Measurements from ENCODE around the gene IL19.

The IL19 gene

DNA sequence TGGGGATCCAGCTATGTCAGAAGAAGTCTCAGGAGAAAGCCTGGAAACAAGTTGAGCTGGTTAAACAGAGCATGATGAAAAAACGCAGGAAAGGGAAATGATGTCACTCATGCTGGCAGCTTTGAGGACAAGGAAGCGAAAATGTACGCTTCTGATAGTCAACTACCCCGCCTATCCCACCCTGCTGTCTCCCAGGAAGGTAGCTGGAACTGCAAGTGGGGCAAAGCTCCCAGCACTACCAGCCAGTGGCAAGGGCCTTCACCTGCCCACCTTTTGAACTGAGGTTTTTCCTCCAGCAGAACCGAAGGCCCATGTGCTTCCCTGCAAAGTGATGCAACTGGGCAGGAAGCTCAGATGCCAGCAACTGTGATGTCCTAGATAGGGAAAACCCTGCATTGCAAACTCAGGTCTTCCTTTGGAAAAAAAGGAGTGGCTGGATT is 88.5 kb downstream of the IL19 start:
- DNase-seq (ENCODE audit: low spot score) = no peak

DNA sequence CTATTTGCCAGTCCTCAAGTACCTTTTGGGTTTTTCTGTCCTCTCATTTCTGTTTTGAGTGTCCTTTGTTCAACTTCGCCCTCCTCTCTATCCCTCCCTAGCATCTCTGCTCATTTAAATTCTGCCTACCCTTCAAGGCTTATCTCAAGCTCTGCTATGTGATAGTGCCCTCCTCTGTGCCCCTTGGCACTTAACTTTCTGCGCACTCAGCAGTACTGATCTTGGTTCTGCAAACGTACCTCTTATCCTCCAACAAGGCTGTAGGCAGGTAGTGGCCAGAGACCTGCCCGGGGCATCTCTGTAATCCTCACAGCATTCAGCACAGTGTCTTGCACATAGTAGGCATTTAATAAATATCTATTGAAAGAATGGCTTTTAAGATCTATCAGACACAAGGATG is 89.6 kb downstream of the IL19 start:
- no peak for DNase-seq (ENCODE audit: low spot score)

DNA sequence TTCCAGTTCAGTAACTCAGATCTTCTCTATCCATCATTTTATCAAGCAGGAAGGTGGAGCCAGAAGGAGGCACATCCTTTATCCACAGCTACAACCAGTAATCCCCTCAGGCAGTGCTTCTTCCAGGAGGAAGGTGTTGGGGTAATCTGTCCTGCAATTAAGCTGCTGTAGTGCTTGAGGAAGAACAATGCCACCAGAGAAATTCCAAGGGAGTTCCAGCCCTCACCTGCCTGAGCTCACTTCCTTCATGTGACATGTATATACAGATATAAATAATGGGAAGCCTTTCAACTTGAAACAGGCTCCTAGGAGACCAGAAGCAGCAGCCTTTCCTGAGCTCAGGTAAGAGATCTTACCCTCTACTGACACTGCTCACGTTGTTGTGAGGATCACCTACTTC is 92.7 kb downstream of the IL19 start:
- DNase-seq (ENCODE audit: low spot score) = no peak

DNA sequence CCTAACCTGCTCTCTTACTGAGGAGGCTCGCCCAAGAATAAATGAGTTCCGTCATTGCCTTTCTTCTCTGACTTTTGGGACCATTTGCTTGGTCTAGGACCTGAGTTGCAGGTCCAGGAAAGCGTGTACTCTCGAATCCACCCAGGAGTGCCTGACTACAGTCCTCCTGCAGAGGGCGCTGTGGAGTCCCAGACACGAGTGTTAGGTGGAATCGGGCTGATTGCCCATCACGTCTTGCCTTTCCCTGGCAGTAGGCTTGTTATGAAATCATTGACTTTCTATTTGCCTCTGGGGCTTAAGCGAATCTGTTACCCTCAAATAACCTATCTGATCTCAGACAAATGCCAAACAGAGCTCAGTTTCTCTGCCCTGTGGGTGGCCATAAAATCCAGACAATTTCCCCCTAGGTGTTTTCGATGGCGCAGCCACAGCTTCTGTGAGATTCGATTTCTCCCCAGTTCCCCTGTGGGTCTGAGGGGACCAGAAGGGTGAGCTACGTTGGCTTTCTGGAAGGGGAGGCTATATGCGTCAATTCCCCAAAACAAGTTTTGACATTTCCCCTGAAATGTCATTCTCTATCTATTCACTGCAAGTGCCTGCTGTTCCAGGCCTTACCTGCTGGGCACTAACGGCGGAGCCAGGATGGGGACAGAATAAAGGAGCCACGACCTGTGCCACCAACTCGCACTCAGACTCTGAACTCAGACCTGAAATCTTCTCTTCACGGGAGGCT is 94.5 kb downstream of the IL19 start, which contains the start of gene IL20:
IL20 (plus strand) TSS at position 685 of the 733 bp plus-strand sequence. CDS start 230 bp downstream, outside the sequence.
- peak; percentile 5 for DNase-seq (ENCODE audit: low spot score)

DNA sequence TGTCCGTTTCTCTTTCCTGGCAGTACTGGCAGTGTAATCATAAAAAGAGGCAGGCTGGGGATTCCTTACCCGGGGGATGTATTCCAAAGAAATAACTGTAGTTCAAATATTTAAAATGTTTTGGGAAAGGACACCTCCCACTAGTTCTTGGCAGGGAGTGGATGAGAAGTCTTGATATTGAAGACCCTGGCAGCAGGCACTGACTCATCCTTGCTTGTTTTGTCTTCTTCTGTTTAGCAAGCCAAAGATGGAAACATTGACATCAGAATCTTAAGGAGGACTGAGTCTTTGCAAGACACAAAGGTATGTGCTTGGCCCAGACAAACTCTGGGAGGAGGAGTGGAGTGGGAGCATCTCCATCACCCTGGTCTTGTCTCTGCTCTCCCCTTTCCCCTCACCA is 95.5 kb downstream of the IL19 start:
- DNase-seq (ENCODE audit: low spot score) = no peak

DNA sequence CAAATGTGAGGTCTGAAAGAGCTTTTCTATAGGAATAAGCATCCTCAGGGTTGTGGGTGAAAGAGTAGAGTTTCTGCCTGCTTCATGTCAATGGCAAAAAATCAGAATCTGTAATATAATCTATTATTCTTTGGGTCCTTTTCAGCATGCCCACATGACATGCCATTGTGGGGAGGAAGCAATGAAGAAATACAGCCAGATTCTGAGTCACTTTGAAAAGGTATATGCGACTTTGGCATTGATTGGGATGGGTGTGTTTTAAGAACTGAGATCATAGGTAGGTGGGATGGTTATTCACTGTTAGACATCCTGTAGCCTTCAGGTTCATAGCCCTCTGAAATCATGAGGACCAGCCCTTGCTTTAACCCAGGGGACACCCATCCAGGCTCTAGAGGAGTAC is 96.7 kb downstream of the IL19 start:
- DNase-seq (ENCODE audit: low spot score) = no peak

DNA sequence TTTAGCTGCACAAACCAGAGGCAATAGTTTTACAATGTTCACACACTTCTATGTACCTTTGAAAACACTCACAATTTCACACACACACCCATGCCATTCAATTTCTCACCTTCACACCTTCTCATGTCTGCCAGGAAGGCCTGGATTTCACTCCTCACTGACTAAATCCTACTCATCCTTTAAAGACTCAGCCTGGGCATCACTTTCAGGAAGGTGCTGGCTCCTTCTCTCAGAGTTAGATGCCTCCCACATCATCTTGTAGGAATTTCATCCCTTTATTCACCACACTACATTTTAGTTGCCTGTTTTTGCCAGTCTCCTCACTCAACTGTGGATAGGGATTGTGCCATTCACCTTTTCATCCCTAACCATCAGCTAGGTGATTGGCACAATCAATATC is 97.1 kb downstream of the IL19 start:
- DNase-seq (ENCODE audit: low spot score) = no peak

DNA sequence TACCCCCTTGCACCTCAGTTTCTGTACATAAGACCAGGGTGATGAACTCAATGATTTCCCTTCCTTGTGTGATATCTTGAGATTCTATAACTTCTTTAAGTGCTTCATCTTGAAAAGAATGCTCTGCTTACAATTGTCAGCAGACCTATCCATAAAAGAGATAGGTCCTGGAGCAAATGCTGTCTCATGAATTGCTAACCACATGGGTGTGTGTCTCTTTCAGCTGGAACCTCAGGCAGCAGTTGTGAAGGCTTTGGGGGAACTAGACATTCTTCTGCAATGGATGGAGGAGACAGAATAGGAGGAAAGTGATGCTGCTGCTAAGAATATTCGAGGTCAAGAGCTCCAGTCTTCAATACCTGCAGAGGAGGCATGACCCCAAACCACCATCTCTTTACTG is 97.7 kb downstream of the IL19 start:
- no peak for DNase-seq (ENCODE audit: low spot score)

DNA sequence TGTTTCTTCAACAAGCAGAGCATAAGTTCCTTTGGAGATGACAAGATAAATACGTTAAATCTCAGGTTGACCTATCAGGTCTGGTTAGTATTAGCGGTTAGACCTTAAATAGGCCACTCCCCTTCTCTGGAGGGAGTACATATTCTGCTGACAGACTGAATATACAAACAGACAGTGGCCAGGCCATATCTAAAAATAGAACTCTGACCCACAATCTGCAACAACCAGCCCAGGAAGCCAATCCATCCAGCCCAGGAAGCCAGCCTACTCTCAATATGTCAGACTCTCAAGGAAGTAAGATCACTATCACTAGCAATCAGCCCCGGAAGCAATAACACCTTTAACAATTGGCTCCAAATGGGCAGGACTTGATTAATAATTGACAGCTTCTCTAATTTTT is 101.6 kb downstream of the IL19 start:
- no peak for DNase-seq (ENCODE audit: low spot score)

DNA sequence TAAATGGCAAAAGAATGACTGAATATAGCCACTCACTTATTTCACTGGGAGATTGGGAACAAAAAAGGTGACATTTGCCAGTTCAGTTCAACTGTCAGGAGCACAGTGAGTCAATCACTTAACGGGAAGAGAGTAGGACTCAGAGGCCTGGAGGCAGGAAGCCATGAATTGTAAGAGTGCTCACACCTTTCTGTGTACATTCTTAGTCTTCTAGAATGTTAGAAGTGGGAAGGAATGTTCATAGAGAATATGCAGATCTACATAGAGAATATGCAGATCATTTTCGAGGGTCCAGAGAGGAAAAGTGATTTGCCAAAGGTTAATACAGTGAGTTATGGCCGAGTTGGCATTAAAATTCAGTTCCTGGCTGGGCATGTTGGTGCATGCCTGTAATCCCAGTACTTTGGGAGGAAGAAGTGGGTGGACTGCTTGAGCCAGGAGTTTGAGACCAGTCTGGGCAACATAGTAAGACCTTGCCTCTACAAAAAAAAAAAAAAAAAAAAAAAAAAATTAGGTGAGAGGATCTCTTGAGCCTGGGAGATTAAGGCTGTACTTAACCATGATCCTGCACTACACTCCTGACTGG is 103.1 kb downstream of the IL19 start:
- DNase-seq (ENCODE audit: low spot score) = no peak

DNA sequence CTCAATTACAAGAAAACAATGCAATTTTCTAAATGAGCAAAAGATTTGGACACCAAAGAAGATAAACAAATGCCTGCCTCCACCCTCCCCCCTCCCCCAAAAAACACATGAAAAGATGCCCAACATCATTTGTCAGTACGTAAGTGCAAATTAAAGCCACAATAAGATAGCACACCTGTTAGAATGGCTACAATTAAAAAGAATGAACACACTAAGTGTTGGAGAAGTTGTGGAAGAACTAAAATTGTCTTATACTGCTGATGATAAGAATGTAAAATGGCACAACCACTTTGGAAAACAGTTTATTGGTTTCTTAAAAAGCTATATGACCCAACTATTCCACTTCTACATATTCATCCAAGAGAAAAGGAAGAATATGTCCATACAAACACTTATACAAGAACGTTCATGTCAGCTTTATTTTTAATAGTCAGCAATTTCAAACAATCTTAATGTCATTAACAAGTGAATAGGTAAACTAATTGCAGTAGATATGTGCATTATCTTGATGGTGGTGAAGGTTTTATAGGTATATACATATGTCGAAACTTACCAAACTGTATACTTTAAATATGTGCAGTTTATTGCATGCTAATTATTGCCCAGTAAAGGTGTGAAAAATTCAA is 105.3 kb downstream of the IL19 start:
- no peak for DNase-seq (ENCODE audit: low spot score)

DNA sequence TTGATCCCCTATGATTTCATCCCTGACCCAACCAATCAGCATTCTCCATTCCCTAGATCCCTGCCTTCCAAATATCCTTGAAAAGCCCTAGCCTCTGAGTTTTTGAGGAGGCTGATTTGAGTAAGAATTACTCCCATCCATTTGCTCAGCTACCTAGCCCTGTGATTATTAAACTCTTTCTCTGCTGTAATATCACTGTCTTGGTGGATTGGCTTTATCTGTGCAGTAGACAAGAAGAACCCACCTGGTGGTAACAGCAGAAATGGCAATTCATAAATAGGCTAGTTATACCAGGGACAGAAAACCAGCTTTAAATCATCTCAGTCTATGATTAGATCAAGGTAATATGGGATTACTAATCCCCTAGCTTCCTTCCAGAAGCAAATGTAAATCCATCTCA is 107.9 kb downstream of the IL19 start:
- no peak for DNase-seq (ENCODE audit: low spot score)

DNA sequence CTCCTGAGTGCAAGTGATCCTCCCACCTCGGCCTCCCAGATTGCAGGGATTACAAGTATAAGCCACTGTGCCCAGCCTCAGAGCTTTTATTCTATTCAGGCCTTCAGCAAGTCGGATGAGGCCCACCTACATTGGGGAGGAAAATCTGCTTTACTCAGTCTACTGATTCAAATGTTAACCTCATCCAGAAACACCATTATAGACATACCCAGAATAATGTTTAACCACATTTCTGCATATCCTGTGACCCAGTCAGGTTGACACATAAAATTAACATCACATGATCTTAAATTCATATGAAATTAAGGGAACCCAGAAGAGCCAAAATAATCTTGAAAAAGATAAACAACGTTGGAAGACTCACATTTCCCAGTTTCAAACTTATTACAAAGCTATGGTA is 109.7 kb downstream of the IL19 start:
- DNase-seq (ENCODE audit: low spot score) = no peak

DNA sequence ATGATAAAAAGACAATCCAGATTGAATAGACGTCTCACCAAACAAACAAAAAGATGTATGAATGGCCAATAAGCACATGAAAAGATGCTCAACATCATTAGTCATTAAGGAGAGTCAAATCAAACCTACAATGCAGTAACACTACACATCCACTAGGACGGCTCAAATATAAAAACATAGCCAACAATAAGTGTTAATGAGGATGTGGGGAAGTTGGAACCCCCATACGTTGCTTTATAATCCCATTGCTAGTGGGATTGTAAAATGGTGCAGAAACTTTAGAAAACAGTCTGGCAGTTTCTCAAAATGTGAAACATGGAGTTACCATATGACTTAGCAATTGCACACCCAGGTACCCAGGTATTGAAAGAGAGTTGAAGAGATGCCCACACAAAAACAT is 112.0 kb downstream of the IL19 start:
- no peak for DNase-seq (ENCODE audit: low spot score)

DNA sequence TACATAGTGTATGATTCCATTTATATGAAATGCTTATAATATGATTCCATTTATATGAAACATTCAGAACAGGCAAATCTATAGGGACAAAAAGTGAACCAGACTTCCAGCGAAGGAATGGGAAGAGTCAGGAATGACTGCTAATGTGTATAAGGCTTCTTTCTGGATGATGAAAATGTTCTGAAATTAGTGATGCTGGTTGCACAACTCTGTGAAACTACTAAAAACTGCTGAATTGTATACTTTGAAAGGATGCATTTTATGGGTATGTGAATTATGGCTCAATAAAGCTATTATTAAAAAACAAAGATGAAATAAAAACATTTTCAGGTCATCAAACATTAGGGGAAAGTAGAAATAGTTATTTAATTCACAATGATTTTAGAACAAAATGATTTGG is 112.6 kb downstream of the IL19 start:
- DNase-seq (ENCODE audit: low spot score) = no peak

DNA sequence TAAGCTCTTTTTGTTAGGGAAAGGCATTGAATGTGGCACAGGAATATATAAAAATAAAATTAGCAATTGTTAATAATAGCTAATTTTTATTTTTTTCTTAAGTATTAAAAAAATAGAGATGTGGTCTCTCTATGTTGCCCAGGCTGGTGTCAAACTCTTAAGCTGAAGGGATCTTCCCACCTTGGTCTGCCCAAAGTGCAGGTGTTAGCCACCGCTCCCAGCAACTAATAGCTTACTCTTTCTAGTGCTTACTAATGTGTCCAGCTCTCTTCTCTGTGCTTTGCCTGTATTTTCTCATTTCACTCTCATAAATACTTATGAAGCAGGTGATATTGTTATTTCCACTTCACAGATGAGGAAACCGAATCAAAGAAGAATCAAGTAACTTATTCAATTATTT is 113.3 kb downstream of the IL19 start:
- DNase-seq (ENCODE audit: low spot score) = no peak

DNA sequence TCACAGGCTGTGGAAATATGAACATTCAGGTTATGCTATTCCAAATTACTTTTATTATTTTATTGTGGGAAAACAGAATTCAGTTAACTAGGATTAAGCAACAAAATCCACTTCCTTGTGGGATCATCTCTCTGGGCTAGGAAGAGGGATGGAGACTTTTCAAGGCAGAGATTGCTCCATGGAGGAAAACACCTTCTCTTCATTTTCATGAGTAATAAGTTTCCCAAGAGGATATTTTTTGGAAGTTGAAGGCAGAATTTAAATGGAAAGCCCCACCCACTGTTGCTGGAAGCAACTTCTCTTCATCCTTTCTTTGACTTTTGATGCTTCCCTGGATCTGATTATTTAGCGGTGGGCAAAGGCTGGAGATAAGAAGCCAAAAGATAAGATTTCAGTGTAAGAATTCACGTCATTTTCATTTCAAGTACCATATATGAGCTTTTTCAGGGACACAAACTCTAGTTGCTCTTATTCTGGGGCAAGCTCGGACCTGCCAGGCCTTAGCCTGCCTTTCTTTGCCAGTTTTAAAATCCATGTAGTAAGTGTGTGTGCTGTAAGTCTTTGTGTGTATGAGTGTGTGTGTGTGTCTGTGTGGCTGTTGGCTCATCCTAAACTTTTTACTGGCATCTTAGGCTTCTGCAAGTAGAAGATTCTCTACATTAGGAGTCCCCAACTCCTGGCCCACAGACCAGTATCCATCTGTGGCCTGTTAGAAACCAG is 114.9 kb downstream of the IL19 start:
- no peak for DNase-seq (ENCODE audit: low spot score)

DNA sequence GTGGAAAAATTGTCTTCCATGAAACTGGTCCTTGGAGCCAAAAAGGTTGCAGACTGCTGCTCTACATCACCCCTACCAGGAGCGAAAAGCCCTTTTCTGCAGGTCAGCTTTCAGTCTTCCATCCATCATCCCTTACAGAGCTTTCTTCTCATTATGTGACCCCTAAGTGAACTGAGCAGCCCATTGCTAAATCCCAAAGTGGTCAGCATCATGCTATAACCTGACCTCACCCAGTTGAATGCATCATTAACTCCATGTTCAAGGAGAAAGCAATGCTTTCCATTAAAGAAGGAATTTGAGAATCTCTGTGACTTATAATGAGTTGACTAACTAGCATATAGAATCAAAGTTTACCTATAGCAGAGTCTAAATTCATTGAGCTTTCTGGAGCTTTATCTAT is 116.3 kb downstream of the IL19 start:
- DNase-seq (ENCODE audit: low spot score) = no peak

DNA sequence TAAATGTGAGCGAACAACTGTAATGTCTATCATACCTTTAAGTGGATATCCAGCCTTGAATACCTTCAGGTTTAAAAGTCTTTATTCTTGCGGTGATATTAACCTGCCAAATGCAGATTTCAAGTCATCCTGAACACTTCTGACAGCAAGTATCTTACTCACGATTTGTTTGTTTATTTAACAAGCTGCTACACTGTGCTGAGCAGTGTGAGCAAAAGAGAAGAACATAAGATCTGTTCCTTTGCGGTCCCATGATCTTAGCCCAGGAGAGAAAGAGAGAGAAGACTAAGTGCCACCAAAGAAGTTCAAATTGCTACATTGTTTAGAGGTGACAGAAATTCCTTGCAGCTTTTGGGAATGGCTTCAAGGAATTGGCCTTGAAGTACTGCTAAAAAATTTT is 117.1 kb downstream of the IL19 start:
- DNase-seq (ENCODE audit: low spot score) = no peak

DNA sequence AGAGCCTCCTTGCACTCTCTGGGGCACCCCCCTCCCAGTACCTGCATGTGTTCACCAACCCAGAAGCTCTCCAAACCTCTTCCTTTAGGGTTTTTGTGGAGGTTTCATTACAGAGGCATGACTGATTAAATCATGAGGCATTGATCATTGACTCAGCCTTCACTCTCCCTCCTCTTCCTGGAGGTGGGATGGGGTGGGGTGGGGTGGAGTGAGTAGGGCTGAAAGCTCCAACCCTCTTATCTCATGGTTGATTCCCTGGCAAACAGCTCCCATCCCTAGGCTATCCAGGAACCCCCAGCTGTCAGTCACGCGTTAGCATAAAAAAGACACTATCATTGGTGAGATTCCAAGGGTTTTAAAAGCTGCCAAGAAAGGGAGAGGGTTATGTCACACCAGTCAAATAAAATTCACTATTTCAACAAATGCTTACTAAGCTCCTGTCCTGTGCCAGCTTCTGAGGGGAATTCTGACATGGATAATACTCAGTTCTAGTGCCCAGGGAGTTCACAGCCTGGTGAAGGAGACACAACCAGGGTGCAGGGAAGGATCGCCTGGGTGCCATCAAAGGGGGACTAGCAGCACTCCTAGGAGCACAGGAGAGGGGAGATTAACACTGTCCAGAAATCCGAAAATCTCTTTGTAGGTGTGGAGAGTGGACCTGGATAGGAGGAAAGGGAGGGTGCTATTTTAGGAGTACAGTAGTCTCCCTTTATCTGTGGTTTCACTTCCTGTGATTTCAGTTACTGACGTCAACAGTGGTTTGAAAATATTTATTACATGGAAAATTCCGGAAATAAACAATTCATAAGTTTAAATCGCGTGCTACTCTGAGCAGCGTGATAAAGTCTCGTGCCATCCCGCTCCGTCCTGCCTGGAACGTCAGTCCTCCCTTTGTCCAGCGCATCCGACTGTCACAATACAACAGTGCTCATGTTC is 119.8 kb downstream of the IL19 start:
- no peak for DNase-seq (ENCODE audit: low spot score)

DNA sequence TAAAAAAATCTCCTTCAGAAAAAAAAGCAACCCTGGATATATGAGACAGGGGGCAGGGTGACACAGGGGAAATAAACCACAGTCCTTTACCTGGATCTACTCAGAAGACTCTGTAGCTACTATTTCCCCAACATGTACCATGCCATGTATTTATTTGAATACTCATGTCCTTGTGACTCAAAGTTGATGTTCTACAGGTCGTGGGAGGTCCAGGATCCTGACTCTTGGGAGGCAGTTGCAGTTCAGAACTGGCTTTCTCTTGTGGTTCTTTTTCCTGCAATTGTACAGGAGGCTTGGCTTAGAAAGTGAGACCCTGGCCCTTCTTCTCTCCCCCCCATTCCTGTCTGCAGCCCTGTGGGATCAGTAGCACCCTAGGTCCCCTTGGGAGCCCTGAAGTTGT is 120.8 kb downstream of the IL19 start:
- no peak for DNase-seq (ENCODE audit: low spot score)
